ENCODE measurements around the gene AGBL4.

Gene AGBL4

DNA sequence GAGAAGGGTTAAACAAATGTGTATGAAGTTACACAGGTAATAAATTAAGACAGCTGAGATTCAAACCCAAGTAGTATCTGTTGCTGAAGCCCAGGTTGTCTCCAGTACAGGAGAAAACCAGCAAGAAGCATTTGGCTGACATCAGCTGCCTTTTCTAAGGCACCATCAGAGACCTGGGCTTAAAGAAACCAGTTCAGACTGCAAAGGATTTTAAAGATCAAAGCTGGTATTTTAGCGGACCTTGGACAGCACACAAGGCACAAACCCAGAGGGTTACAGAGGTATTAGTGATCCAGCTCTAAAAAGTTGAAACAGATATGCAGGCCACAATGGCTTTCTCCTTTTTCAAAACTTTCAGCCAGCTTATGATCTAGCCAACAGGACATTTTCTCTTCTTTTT, 1270.5 kb downstream of the AGBL4 start:
- no peak for DNase-seq

DNA sequence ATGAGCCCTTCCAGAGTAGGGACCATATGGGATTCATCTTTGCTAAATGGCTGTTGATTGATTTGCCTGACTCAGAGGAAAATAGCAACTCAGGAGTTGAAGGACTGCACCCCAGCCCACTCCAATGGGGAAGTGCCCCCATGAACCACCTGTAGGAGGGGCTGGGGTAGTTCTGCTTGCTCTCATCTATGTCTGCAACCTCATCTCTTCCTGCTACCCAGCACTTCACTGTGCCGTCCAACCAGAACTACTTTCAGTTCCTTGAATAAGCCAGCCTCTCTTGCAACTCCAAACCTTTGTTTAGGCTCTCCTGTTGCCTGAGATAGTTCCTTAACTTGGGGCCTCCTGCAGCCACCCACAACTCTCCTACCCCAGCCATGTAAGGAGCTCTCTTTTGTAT, 1273.6 kb downstream of the AGBL4 start:
- no peak for DNase-seq

DNA sequence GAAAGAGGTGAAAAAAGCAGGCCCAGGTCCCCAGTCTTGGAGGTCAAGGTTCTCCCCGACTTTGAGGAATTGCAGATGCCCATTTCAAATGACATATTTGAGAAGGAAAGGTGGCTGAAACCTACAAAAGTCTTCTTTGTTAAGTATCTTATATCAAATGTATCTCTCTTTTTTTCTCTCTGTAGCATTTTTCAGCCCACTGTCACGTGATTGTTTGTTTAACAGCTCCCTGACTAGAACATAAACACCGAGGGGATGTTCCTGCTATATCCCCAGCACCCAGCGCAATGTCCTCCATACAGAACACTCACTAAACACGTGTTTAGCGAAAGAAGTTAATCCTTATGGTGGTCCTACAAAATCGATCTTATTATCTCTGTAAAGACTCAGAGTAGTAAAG, 1274.7 kb downstream of the AGBL4 start:
- no peak for DNase-seq

DNA sequence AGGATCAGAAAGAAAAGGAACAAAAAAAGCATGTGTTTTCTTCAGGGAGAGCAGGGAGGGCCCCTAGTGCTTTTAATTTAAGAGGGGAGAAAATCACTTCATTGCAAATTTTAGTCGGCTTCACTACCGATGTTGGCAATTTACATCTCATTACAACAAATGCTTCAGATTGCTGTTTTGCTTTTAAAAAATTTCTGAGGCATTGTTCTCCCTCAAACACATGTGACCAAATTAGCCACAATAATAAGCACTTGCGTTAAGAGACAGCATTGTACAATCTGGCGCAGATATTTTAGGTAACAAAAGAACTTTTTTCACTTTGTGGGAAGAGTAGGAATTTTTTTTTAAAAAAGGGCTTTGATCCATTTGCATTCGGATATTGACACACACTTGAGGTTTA, 1276.8 kb downstream of the AGBL4 start:
- DNase-seq: no peak

DNA sequence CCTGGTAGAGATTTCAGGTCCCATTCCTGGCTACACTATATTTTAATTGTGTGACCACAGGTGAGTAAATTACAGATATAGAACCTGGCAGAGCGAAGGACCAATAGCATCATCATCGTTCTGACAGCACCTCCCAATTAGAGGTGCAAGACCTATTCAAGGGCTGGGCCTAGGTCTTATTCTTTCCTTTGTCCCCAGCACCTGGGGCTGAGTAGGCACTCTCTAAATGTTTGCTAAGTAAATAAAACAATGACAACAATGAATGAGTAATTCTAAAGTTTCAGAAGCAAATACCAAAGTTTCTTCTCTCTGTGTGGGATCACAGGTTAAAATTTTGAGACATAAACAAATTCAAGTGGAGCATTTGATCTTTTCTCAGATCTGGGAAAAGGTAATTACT, 1279.7 kb downstream of the AGBL4 start:
- no peak for DNase-seq

DNA sequence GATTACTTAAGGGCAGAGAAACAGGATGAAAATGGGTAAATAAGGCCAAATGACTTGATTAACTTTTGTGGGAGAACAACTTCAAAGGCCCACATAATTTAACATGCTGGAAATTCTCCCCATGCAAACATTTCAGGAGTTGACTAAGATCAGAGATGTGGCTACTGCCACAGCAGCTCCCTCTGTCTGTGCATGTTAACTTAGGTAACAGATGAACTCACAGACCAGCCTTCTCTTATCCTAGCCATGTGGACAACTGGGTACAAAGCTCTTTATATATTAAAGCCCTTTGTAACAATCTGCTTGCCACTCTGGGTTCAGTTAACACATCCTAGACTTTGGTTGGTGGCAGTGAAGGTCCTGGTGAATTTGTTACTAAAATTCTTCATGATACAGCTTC, 1280.3 kb downstream of the AGBL4 start:
- DNase-seq: no peak

DNA sequence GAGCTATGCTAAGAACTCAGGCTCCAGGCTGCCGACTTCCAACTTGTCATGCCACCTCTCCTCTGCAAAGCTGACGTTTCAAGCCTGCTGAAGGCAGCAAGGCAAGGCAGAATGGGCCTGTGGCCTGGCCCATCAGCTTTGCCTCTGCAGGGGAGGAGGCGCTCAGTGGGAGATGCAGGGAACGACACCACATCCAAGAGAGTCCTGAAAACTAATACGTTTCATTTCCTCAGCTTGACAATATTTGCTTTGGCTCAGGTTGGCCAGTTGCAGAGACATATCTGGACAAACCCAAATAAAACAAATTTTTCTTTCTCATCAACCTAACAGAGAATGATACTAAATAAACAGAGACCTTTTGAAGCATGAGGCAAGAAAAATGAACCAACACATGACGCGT, 1282.4 kb downstream of the AGBL4 start:
- no peak for DNase-seq

DNA sequence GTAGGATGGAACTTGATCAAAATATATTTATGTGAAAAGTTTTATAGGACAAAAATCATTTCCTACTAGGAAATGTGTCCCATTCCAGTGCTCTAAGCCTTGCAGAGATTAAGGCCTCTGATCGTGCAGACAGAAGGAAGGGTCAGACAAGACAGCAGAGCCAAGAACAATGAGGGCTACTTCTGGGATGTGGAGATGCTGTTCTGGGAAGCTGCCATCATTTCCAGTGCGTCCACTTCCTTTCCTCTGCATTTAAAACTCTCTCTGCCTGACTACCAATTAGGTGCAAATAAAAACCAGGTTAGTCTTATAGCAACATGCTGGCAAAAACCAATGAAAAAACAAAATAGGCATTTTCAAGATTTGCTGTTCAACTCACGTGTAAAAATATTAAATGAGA, 1283.1 kb downstream of the AGBL4 start:
- no peak for DNase-seq

DNA sequence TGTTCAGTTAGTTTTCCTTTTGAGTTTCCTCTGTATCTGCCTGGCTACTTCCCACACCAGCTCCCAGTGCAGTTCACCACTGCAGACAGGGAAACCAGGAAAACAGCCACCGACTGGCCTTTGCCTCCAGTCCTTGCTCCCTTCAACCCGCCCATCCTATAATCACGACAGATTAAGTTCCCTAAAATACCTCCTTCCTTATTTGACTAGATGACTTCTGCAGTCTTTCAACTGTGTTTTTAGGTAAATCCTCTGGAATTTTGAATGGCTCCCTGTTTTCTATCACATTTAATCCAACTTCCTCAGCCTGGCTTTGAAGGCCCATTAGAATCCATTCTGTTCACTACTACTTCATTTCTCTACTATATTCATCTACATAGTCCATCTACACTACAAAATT, 1284.7 kb downstream of the AGBL4 start:
- no peak for DNase-seq

DNA sequence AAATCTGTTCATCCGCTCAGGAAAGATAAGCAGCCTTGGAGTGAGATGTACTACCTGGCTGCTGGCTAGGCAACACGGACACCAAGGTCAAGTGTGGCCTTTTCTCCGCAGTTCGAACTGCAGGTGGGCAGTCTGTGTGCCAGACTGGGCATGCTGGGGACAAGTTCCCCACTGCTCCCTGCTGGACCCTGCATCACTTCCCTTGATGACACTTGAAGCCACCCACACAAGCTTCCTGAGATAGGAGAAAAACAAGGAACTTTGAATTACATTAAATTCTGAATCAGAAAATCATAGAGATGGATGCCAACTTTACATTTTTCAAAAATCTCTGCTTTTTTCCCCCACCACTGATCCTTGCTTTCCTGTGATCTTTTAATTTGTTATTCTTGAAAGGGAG, 1285.4 kb downstream of the AGBL4 start:
- DNase-seq: no peak

DNA sequence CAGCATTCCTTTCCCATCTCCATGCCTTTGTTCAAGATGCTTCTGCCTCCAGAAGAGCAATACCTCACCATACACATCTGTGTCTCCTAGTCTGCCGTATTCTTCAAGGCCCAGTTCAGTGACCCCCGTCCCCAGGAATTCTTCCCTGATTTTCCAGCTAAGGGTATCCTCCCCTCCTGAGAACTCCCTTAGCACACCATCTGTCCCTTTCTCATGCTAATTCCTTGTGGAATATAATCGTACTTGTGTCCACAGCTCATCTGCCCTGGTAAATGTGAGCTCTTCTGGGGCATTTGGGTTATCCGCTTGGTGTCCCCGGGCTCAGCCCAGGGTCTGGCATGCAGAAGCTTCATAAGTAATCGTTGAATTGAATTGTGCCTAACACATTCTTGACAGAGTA, 1288.0 kb downstream of the AGBL4 start:
- no peak for DNase-seq

DNA sequence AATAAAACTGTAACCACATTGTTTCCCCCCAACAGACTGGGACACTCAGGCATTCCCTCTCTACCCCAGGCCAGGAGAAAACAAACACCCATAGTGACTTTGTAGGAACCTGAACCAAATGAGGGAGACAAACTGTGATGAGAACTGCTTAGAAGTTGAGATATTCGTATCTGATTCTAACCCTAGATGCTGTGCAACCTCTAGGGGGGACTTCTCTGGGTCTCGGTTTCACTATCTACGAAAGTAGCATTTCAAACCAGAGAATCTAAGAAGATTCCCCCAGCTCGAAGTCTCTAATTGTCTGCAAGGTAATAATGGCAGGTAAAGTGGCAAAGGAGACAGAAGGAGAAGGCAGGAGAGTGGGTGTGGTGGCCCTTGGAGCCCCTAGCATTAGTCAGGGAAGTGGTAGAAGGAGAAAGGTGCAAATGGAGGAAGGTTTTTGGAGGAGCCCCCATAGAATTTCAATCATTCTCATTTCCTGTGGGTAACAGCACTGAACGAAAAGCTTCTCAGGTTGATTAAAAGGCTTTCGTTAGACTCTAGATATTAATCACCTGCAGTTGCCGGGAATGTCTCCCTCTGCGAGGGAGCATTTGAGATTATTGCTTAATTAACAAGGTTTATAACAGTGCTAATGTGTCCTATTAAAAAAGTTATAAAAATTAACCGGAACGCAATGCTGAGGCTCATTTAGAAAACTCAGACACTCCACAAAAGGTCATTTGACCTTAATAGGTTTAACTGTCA, 1293.4 kb downstream of the AGBL4 start:
- DNase-seq: no peak

DNA sequence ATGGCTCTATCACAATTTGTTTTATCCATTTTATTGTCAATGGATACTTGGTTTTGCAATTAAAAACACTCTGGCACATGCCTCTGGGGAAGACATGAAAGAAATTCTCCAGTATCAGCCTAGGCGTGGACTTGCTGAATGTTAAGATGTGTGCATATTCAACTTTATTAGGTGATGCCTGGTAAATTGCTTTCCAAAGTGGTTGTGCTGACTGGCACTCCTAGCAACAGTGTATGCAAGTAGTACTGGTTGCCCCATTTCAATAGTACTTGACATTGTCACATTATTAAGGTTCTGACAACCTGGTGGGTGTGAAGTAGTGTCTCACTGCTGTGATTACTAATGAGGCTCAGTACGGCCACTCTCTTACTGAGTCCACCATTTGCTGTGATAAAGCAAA, 1295.2 kb downstream of the AGBL4 start:
- no peak for DNase-seq

DNA sequence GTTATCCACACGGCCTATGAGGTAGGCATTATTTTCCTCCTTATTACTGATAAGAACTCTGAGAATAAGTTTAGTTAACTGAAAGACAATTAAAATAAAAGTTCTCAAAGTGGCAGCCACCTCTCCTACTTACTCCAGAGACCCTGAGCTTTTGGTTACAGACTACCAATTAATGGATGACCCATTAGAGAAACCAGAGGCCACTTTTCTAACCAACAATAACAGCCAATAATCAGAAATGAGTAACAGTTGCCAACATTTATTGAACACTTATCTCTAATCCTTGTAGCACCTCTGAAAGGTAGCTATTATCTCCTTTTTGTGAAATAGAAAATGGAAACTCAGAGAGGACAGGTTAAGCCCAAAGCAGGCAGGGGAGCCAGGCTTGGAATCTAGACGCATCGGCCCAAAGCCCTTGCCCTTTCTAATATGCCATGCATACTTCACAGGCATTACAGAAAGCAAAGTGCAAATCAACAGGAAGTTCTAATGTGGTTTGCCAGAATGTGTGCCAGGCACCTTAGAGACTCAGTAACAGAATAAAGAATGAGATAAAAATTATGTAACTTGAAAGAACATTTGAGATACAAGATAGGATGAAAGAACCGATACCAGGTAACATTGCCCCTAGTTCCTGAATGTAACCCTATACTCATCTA, 1297.1 kb downstream of the AGBL4 start:
- DNase-seq: no peak

DNA sequence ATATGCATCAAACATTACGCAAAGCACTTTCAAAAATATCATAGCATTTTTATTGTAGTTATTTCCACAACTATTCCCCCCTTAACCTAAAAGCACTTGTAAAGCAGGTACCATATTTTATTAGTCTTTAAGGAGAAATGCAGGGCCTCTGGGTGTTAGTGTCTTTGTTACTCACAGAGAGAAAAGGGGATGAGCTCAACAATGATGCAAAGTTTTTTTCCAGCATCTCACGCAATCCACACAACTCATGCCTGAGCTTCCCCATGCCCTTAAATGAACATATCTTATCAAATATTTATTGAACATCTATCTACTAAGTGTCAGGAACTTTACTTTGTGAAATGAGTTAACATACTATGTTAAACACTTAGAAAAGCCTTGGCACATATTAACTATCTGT, 1297.6 kb downstream of the AGBL4 start:
- DNase-seq: no peak

DNA sequence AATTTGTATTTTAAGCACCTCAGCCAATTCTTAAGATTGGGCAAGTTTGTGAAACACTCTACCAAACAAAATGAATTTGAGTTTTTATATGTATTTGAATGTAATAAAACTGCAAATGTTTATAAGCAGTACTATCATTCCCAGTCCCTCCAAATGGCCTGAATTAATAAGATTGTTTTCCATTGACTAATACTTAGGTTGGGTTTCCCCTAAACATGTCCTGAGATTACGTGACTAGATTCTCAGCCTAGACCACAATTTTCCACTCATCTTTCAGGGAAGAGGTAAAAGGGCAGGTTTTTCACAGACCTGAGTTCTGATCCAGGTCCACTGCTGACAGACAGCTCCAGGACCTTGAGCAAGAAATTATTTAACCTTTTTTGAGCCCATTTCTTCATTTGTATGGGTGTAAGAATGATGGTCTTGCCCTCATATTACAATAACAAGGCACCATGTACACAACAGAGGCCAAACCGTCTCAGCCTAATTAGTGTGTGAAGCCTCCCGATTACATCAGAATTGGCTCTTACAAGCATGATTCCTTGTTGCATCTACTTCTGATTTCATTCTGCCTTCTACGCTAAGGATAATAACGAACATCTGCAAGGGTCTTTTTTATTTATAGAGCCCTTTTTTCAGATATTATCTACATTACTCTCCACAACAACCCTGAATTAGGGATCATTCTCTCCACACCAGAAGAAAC, 1298.3 kb downstream of the AGBL4 start:
- no peak for DNase-seq

DNA sequence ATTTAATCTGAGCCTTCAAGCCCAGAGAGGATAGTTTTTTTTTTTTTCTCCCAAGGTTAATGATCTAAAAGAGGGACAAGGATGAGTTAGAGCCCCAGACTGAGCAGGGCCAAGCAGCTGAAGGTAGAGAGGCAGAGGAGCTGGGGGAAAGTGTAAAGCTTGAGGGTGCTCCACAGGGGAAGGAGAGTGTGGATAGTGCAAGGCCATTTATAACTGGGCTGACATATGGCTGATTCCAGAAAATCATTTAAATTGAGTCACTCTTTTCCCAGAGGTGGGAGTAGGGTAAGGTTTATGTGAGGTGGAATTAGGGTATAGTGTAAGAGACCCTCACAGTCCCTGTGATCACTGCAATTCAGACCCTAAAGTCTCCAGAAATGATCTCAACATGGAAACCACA, 1302.8 kb downstream of the AGBL4 start:
- DNase-seq: no peak

DNA sequence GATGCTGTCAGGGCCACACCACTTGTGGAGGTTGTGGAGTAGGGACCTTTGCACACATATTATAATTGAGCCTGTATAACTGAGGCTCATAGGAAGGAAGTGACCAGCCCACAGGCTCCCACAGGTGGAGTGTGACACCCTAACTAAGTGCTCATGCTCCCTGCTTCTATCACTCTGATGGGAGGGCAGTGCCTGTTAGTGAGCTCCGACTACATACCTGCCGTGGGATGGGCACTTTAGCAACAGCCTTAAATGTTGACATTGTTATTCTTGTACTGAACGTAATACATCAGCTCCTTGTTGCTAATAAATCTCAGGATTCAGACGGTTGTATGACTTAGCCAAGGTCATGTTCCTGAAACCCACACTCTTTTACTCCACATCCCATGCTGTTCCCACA, 1305.0 kb downstream of the AGBL4 start:
- DNase-seq: no peak

DNA sequence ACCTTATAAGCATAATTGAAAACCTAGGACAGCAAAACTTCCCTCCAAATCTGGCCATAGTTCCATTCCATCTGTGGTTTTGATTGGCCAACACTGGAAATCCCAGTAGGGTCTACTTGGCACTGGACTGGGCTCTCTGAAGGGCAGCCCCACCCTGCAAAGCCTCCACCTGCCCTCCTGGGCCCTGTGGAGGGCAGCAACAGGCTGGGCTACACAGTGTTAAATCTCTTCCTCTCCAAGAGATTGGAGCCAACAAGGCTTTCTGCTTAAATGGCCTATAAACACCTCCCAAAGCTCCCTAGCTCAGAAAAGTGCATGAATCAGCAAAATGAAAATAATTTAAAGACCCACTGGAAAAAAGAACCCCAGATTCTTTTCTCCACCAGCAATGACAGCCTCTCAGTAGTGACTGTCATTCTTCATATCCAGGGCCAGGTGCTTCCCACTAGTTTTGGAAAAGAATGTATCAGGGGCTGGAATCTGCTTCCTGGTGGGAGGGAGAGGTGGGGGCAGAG, 1305.6 kb downstream of the AGBL4 start:
- DNase-seq: no peak

DNA sequence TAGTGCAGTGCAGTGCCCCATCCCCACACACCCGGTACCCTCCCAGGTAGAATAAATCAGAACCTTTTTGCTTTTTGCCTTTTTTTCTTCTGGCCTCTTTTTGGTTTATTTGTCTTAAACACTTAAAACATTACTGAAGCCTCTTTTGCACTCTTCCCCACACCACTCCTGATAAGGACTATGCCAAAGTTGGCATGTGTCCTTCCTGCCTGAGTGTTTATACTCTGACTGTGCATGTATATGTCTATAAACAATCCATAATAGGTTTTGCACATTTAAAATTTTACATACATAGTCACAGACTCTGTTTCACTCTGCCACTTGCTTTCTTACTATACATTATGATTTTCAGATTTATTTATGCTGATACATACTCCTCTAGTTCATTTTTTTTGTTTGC, 1306.7 kb downstream of the AGBL4 start:
- no peak for DNase-seq

DNA sequence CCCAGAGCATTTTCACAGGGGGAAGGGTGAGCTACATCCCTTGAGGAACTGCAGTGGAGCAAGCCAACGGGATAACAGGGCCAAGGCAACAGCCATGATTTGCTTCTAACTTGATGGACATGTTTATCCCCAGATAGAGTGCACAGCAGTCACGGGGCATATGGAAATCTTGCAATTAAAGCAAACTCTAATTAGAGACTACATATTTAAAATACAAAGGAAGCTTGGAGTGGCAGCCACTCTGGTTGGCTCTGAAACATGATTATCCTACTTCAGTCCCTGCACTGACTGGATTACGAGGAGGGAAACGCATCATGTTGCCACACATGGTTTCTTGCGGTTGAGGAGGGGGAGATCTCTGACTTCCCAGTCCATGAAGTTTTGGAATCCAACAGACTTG, 1307.8 kb downstream of the AGBL4 start:
- DNase-seq: no peak

DNA sequence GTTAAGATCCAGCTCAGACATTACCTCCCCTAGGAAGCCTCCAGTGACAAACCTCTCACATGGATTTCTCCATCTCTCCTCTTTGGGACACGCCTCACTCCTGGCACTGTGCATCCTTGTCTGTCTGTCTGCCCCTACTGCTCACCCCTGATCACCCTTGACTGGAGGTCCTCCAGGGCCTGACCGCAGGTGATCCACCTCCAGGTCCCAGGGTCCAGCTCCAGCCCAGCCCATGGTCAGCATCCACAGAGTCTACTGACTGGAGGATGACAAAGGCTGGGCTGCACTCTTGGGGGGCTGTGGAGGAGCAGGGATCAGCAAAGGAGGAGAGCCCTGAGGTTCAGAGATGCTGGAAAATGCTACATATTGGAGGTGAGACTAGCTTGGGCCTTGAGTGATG, 1312.8 kb downstream of the AGBL4 start:
- DNase-seq: no peak

DNA sequence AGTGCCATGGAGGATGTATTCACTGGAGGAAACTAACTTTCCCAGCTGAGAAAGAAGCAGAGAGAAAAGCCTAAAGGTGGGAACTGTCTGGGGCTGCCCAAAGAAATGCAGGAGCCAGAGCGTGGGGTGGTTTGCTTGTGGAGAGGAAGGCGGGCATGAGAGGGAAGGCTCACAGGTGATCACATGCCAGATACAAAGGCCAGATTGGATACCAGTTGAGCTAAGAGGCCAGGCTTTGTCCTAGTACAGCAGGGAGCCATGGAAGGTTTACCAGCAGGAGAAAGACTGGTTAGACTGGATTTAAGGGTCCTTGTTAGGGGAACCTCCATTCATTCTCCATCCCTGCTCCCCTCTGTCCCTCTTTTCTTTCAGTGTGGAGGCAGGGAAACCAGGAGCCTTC, 1313.4 kb downstream of the AGBL4 start:
- no peak for DNase-seq

DNA sequence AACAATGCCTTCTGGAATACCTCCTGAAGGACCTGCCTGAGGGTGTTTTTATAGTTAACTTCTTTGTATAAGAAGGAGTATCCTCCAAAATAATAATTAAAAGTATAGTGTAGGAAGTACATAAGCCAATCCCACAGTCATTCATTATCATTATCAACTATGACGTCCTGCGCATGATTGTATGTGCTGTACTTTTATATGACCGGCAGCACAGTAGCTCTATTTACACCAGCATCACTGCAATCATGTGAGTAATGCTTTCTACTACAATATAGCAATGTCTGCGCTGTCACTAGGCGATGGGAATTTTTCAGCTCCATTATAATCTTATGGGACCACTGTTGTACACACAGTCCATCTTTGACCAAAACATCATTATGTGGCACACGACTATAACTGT, 1319.0 kb downstream of the AGBL4 start:
- no peak for DNase-seq
